NT2/D1 (cell line): Measurements from ENCODE around the gene LDAF1.

Source experiments
- SUZ12 ChIP-seq: IDR thresholded peaks from 2 replicates; pipeline ENCODE4 v1.6.1; 2011; ENCODE audit not compliant: insufficient read length, insufficient read depth; ENCODE audit errors: extremely low read depth
- YY1 ChIP-seq: IDR thresholded peaks from 2 replicates; pipeline ENCODE4 v1.6.1; 2011; ENCODE audit not compliant: insufficient read length, insufficient read depth
- ZNF274 ChIP-seq: IDR thresholded peaks from 2 replicates; pipeline ENCODE4 v1.6.1; 2011; ENCODE audit warnings: mild to moderate bottlenecking, low read depth, low read length

- TF ChIP-seq ZNF274 (no peak), YY1 (no peak), SUZ12 (no peak)
Observed at GRCh38 chr16:21228361-21228872, 69.9 kb downstream of the LDAF1 start.
